GM18499 (cell line): ENCODE data around the gene CRYGN.

ENCODE experiments used
- ATAC-seq: cut with Tn5 transposase; IDR thresholded peaks from one replicate; pipeline ENCODE4 v1.9.1; 2021; ENCODE audit warnings: moderate number of reproducible peaks; ENCODE audit not compliant: insufficient read depth, unreplicated experiment

Gene CRYGN, protein sequence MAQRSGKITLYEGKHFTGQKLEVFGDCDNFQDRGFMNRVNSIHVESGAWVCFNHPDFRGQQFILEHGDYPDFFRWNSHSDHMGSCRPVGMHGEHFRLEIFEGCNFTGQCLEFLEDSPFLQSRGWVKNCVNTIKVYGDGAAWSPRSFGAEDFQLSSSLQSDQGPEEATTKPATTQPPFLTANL

DNA sequence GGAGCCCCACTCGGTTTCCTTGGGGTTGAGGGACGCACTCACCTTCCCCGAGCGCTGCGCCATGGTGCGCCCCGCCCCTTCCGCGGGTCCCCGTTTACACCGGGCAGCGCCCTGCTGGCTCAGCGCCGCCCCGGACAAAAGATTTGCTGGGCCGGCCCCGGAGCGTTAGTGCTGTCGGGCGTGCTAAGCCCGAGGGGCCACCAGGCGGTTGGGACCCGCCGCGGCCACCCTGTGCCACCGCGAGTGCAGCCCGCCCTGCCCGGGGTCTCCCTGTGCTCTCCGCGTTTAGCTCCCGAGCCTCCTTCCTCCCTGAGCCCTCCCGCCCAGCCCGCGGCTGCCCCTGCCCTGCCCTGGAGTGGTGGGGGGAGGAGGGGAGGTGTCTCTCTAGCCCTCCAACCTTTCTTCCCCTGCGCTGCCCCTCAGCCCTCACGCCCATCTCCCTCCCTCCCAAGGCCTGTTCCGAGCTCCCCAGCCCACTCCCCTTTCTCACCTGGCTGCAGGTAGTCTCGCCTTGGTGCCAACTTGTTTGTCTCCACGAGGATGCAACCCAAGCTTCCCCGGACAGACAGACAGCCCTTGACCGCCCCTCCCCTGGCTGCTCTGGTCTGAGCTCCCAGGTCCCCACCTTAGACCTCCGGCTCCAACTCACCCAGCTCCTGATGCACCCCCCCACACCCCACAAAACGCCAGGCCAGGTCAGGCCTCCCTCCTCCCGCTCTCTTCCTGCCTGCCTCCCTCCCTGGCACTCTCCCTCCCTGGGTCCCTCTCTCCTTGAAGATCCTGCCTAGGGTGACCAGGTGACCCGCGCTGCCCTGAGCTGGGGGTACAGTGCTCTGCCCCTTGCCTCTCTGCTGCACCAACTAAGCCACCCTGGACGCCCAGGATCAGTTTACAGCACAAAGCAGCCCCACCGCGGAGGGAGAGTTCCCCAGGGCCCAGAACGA is at the start of gene CRYGN:
CRYGN (minus strand) TSS at position 287 of the 944 bp plus-strand sequence; CDS start at position 63, 224 bp downstream.
- ATAC-seq: no peak

DNA sequence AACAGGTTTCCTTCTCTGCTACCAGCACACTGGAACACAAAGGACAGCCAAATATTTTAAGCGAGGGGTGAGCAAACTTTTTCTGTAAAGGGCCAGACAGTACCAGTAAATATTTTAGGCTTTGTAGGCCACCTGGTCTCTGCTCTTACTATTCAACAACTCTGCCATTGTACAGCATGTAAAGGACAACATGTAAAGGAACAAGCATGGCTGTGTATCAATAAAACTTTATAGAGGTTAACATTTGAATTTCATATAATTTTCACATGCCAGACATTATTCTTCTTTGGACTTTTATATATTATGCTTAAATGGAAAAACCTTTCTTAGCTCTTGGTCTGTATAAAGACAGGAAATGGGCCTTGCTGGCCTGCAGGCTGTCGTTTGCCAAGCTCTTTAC is 49.6 kb upstream of the CRYGN start:
- ATAC-seq: no peak

DNA sequence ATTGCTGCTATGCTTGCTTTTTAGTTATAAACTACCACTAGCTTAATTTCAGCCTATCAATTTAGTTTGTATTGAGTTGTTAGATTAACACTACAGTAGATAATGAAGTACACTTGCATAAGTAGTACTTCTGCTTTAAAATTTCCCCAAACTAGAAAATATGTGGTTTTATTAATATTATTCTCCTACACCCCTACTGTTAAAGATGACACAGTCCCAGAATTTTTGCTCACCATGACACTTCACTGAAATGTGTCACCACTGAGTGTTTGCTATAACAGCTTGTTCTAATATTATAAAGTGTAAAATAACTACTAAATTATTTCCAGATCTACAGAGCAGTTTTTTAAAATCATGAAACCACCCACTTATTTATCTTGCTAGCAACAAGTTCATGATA is 48.2 kb upstream of the CRYGN start:
- ATAC-seq: no peak

DNA sequence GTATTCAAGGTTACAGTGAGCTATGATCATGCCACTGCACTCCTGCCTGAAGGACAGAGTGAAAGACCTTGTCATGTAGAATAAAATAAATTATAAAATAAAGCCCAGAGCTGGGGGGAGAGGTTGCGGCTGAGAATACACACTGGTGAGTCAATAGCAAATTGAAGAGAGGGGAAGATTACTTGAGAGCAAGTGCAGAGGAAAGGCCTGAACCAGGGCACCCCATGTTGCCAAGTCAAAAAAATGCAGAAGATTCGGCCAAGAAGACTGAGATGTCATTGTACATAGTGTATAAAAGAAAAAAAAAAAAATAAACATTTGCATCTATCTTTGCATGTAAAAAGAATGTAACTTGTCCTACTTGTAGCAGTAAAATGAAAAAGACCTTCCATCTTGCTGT is 47.3 kb upstream of the CRYGN start:
- ATAC-seq: no peak

DNA sequence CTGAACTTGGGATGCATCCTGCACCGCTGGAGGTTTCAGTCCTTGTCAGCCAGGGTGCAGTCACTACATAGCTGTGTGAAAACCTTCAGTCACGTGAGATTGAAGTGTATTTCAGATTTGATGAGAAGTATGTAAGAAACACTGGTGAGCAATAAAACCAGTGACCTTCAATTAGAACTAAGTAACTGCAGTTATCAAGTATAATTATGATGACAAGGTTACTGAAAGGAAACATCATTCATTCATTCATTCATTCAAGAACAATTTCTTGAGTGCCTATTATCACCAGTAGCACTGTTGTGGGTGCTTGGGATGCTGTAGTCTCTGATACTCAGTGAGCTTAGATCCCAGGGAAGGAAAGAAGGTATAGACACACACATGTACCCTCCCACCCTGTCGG is 46.1 kb upstream of the CRYGN start:
- ATAC-seq: no peak

DNA sequence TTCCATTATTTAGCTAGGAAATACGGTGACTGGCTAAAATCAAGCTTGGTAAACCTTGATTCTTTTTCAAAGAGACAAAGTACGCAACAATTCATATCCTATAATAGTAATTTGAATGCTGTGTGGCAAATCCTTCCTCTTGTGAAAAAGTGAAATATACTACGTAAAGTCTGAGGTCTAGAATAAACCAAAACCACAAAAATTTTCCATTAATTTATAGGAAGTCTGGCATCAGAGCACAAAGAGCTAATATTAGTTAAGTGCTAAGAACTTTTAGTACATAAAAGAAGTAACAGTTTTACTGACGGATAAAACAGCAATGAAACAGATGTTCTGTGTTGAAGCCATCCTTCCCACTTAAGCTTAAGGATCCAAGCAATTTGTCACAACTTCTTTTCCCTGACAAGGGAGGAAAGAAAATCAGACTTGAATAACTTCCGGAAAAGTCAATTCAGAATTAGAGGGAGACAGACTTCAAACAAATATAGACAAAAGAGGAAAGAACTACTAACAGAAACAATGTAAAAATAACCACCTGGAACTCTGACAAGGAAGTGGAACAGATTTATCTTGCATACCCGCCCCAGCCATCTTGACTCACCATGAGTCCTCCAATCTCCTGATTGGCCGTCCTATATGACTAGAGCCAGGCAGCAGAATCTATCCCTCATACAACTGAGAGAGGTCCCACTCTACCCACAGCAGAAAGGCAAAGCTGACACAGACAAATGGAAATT is 45.2 kb upstream of the CRYGN start:
- ATAC-seq: no peak

DNA sequence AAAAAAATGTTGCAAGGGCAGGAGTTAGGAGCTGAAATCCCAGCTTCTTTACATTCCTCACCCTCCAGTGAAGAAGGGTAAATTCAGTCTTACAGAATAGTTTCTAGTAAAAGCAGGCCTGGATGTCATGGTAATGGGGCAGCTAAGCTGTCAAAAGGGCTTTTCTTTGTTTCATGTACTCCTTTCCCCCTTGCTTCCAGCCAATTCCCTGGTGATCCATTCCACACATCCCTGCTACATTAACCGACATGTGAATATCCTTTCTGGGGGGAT is 43.7 kb upstream of the CRYGN start:
- no peak for ATAC-seq

DNA sequence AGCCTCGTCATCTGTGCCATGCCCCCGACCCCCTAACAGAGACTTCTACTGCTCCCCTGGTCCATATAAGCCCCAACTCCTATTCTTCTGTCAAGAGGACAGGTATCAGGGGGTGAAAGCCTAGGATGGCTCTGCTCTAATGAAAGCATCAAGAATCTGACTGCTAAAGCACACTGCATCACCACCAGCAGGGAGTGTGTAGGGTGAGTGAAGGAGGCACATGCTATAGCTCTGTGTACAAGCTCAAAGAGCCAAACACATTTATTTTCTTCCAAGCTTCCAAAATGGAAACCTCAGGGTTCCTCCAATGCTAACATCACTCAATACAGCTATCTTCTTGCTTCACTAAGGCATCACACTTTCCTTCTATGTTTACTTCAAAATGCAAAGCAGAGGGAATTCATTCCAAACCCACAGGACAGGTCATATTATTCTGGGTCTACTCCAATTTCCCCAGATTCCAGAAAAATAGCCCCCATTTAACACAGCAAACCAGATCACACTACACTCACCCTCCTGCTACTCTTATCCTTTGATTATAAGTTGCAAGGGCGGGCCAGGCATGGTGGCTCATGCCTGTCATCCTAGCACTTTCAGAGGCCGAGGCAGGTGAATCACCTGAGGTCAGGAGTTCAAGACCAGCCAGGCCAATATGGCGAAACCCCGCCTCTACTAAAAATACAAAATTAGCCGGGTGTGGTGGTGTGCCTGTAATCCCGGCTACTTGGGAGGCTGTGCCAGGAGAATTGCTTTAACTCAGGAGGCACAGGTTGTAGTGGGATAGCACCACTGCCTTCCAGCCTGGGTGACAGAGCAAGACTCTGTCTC is 43.2 kb upstream of the CRYGN start:
- no peak for ATAC-seq

DNA sequence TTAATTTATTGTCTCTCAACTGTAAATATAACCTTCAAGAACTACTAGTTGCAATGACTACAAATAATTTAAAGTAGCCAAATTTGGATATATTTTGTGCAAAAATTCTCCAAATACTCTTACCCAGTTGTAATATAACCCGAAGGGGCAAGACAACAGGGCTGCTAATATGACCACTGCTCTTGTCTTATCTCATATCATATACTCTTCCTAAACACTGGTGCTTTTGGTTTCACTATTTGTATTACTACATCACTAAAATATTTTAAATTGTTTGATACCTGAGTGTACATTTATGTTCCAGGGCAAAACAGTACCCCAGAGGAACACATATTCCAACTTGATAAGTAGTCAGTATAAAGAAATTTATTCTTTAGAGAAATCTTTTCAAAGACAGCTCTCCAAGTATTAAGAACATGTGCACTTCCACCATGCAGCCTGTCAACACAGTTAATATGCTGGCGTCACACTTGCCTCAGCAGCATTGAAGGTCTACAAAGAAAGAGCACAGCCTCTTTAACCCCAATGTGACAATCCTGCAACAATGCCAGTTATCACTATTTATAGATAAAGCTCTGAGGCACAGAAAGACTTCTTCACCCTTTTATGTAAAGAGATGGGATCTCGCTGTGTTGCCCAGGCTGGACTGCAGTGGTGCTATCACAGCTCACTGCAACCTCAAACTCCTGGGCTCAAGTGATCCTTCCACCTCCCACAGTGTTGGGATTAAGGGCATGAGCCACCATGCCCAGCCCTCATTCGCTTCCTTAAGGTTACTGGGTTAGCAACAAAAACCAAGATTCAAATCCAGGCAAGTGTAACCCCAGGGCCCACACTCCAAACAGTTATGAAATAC is 41.9 kb upstream of the CRYGN start:
- ATAC-seq: no peak

DNA sequence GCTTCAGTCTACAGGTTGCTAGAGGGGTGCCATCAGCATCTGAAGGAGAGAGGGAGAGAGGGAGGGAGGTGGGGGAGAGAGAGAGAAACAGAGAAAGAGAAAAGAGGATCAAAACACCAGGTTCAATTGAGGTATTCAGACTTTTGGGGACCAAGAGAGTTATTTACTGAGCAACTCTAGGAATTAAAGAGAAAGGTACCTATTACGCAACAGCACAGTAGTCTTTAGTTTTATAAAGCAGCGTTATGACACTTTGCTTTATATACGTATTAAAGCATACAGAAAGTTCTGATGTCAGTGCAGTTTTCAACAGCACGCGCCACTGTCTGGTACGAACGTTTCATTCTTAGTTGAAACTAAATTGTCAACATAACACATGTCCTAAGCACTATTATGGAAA is 37.9 kb upstream of the CRYGN start:
- no peak for ATAC-seq

DNA sequence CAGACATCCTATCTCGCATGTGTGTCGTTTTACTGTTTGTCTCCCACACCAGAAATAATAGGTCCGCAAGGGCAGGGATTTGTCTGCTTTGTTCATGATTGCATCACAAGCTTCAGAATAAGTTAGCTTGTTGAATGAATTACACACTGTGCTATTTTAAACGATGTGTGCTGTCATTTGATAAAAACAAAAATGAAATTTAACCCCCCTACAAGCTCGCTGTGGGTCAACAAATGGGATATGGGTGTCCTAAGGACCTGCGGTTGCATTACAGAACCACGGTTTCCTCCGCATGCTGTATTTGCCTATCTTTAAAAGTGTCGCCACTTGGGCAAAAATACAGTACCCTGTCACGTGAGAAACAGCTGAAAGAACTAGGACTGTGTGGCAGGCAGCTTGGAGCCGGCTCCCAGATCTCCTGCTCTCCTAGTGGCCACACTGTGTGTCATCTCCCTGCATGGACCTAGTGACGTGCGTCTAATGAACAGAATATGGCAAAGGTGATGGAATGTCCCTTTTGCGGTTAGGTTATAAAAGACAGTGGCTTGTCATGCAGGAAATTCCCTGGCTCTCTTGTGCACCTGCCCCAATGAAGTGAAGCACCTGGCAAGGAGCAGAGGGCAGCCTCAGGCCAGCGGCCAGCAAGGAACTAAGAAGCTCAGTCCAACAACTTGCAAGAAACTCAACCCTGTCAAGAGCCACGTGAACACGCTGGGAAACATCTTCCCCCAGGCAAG is 32.9 kb upstream of the CRYGN start:
- no peak for ATAC-seq

DNA sequence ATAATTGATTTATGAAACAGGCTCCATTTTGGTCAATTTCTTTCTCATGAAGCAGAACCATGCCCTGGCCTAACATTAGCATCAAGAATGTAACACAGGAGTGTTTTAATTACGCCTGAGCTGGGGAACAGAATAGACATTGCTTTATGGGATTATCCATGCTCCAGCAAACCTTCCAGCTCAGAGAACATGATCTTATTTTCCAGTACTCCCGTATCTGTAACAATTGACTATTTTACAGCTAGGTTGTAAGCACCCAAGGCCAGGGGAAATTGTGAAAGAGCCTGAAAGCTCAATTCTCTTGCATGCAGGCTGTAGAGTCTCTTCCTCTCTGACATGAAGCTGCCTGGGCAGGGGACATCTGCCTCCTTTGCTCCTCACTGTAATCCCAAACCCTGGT is 30.8 kb upstream of the CRYGN start:
- no peak for ATAC-seq

DNA sequence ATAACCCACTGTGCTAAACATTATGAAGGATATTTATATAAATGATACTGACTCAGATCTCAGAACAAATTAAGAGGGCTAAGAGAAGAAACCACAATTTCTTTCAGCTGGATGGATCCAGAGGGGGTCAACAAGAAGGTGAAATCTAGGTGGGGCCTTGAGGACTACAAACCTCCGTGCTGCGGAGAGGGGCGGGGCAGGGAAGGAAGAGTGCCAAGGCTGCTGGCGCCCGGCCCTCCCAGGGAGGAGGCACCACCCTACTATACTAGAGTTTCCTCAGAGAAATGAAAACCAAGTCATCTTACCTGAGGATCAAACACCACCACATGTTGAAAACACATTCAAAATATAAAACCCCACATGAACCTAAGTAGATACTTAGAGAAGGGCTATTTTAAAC is 29.3 kb upstream of the CRYGN start:
- ATAC-seq: no peak

DNA sequence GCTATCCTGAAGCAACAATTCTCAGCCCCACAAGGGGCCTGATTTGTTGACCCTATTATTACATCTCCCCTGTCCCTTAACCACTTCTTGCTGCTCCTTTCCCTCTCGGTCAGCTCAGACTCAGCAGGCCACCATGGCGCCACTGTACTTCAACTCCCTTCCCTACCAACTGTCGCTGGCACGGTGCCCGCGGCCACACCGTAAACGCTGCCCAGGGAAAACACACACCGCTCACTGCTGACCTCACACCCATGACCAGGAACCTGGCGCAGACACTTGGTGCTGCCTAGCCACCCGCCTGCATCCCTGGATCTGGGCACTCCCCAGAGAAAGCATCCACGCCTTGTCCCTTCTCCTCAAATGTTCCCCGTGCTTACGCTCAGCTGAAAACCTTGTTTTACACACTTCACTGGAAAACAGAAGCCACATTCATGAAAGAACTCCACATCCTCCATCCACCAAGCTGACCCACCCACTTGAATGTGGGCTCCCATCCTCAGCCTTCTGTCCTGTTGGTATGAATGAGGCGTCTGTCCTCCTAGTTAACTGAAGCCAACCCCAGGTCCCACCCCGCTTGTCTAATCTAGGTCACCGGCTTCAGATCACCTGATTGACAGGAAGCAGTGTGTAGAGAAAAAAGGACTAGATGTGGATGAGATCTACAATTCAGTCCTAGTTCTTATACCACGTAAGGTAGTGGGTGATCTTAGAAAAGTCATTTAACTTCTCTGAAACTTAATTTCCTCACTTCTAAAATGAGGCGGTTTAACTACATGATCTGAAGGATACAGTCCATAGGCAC is 28.5 kb upstream of the CRYGN start:
- no peak for ATAC-seq

DNA sequence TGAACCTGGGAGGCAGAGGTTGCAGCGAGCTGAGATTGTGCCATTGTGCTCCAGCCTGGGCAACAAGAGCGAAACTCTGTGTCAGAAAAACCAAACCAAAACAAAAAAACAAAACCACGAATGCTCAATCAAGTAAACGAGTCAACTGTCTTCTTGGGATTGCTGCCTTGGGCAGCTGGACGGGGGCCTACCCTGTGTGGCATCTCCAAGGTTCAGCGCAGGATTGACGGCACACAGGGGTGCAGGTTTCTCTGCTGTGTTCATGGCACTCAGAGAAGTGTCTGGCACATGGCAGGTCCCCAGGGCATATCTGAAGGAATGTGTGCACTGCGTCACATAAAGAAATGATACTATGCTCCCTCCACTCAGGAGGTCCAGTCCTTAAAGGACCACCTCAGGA is 25.2 kb upstream of the CRYGN start:
- ATAC-seq: no peak

DNA sequence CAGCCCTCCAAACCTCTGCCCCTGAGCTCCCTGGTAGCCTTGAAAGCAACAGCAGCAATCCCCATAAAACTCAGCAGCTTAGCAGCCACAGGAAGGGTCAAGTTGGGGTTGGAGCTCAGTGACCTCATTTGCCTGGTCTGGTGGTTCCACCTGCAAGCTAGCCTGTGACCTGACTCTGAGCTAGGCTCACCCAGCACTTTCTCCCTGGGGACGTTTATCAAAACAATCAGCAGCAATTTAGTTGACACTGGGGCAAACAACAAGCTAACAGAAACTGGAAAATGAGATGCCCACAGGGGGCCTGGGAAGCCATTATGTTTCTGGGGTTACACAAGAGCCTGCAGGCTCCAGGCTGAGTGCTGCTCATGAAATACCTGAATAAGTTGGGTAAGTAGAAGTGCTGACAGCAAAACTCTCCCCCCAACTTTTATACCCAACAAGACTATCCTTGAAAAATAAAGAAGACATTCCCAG is 22.4 kb upstream of the CRYGN start:
- ATAC-seq: no peak

DNA sequence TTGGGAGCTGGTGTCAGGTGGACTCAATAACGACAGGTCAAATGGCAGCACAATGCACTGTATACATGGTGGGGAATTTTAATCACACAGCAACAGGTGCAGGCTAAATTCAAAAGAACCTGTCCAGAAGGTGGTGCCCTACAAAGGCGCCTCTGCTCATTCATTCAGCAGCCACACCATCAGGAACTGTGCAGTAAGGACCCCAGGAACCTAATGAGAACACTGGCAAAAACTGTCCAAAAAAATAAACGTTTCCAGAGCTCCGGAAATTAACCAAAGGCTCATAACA is 21.9 kb upstream of the CRYGN start:
- ATAC-seq: no peak
